Measurements from ENCODE around the gene C16orf96.

GRCh38 chr16:4649744-4650442, 93.8 kb downstream of the C16orf96 start:
- TF ChIP-seq POLR2AphosphoS5 (IDR thresholded peaks at IDR 0.05; ENCODE audit: low read depth, low read length) (no peak), POLR2A (IDR thresholded peaks at IDR 0.05; ENCODE audit: low read depth, low read length) (no peak), SPI1 (IDR thresholded peaks at IDR 0.05; ENCODE audit: low read depth, low read length) (no peak), PAX5 (IDR thresholded peaks at IDR 0.05; ENCODE audit: insufficient read depth, low read length, severe bottlenecking) (no peak), POU2F2 (IDR thresholded peaks at IDR 0.05; ENCODE audit: low read depth, low read length) (no peak)

Measured in GM12891 (cell line).